ENCODE results near the gene JAML.

The JAML gene

GRCh38 chr11:118210323-118210722 is 14.5 kb downstream of the JAML start:
- Histone ChIP-seq H3K4me3 (ENCODE audit: low read depth, low read length, poor library complexity, severe bottlenecking) (no peak overlapping the region), H3K9me2 (ENCODE audit: low read depth, low read length) (no peaks in the 10 kb centered on the region), H3K79me2 (ENCODE audit: insufficient read depth, low read length) (no peaks in the 10 kb centered on the region), H3K4me1 (ENCODE audit: insufficient read depth, low read length, severe bottlenecking) (peaks cover 32% of the 10 kb centered on the region), H3K9me3 (ENCODE audit: low read length) (no peaks in the 10 kb centered on the region), H2AFZ (ENCODE audit: low read length) (no peak overlapping the region), H3F3A (ENCODE audit: insufficient read depth, low read length) (no peaks in the 10 kb centered on the region), H4K20me1 (ENCODE audit: insufficient read depth, low read length) (no peaks in the 10 kb centered on the region), H3K27ac (ENCODE audit: low read depth, low read length, poor library complexity, severe bottlenecking) (no peak overlapping the region), H3K4me2 (ENCODE audit: low read length) (no peak overlapping the region), H3K9ac (ENCODE audit: low read length) (no peak overlapping the region), H3K36me3 (ENCODE audit: insufficient read depth, low read length) (peaks cover 3% of the 10 kb centered on the region; the same call in 1 of the 2 replicates), H3K27me3 (ENCODE audit: insufficient read depth, low read length) (no peaks in the 10 kb centered on the region)
- TF ChIP-seq CTCF (IDR thresholded peaks at IDR 0.05; ENCODE audit: low read length): no peak
- no peak for TF ChIP-seq EZH2 (IDR thresholded peaks at IDR 0.05; ENCODE audit: borderline replicate concordance, low read length)

GRCh38 chr11:118209033-118209432 is 15.8 kb downstream of the JAML start:
- Histone ChIP-seq H3K9me3 (ENCODE audit: low read length) (no peaks in the 10 kb centered on the region), H3K4me2 (ENCODE audit: low read length) (no peak overlapping the region), H3K4me3 (ENCODE audit: low read depth, low read length, poor library complexity, severe bottlenecking) (no peak overlapping the region), H3K9ac (ENCODE audit: low read length) (no peak overlapping the region), H3K27ac (ENCODE audit: low read depth, low read length, poor library complexity, severe bottlenecking) (no peak overlapping the region), H2AFZ (ENCODE audit: low read length) (no peak overlapping the region), H3F3A (ENCODE audit: insufficient read depth, low read length) (no peaks in the 10 kb centered on the region), H3K9me2 (ENCODE audit: low read depth, low read length) (no peaks in the 10 kb centered on the region), H3K27me3 (ENCODE audit: insufficient read depth, low read length) (no peaks in the 10 kb centered on the region), H4K20me1 (ENCODE audit: insufficient read depth, low read length) (no peaks in the 10 kb centered on the region), H3K4me1 (ENCODE audit: insufficient read depth, low read length, severe bottlenecking) (peaks cover 19% of the 10 kb centered on the region), H3K79me2 (ENCODE audit: insufficient read depth, low read length) (no peaks in the 10 kb centered on the region), H3K36me3 (ENCODE audit: insufficient read depth, low read length) (peaks cover 3% of the 10 kb centered on the region; the same call in 1 of the 2 replicates)
- no peak for TF ChIP-seq EZH2 (IDR thresholded peaks at IDR 0.05; ENCODE audit: borderline replicate concordance, low read length)
- no peak for TF ChIP-seq CTCF (IDR thresholded peaks at IDR 0.05; ENCODE audit: low read length)

- H3F3A ChIP-seq (ENCODE audit: insufficient read depth, low read length): no peaks in the 10 kb centered on the region
- no peaks in the 10 kb centered on the region for H4K20me1 ChIP-seq (ENCODE audit: insufficient read depth, low read length)
- H3K9ac ChIP-seq (ENCODE audit: low read length): no peak overlapping the region
- peaks cover 11% of the 10 kb centered on the region for H3K4me1 ChIP-seq (ENCODE audit: insufficient read depth, low read length, severe bottlenecking)
- no peaks in the 10 kb centered on the region for H3K9me3 ChIP-seq (ENCODE audit: low read length)
- no peak overlapping the region for H3K4me3 ChIP-seq (ENCODE audit: low read depth, low read length, poor library complexity, severe bottlenecking)
- H3K79me2 ChIP-seq (ENCODE audit: insufficient read depth, low read length): no peaks in the 10 kb centered on the region
- TF ChIP-seq CTCF (IDR thresholded peaks at IDR 0.05; ENCODE audit: low read length) (no peak), EZH2 (IDR thresholded peaks at IDR 0.05; ENCODE audit: borderline replicate concordance, low read length) (no peak)
- H3K4me2 ChIP-seq (ENCODE audit: low read length): no peak overlapping the region
- no peaks in the 10 kb centered on the region for H3K27me3 ChIP-seq (ENCODE audit: insufficient read depth, low read length)
- no peaks in the 10 kb centered on the region for H3K9me2 ChIP-seq (ENCODE audit: low read depth, low read length)
- H3K36me3 ChIP-seq (ENCODE audit: insufficient read depth, low read length): peaks cover 3% of the 10 kb centered on the region
- H2AFZ ChIP-seq (ENCODE audit: low read length): no peak overlapping the region
- H3K27ac ChIP-seq (ENCODE audit: low read depth, low read length, poor library complexity, severe bottlenecking): no peak overlapping the region
These were observed 17.7 kb downstream of the JAML start for GRCh38 chr11:118207079-118207478.

All from OCI-LY1 (cell line).